Endothelial cell of umbilical vein (primary cell): Measurements from ENCODE around the gene FAM72B. TPM values are rescaled to one million over a fixed set of nuclear protein-coding genes. Genes with fewer than 3 reads are reported as not detected.
"Not testable (repeated sequence)": the region's sequence is repeated elsewhere in the genome, so short reads cannot be mapped to it uniquely, and the experiment has no call there.

Source experiments
- Bru-seq: library from RNA; stranded (reverse); fragments of 400-500 nt; gene quantifications from one replicate; lab custom pipeline; 2021; lab: Mats Ljungman, UMichigan
- BruChase-seq, 2 experiments: library from RNA; stranded (reverse); fragments of 400-500 nt; gene quantifications; one replicate each; lab custom pipeline; 2021; lab: Mats Ljungman, UMichigan
- BruUV-seq: library from RNA; stranded (reverse); fragments of 400-500 nt; replicated peaks from 2 replicates; lab custom pipeline; 2021; lab: Mats Ljungman, UMichigan
- CTCF ChIA-PET: fragments of 300-600, 350-600 bp; sonication (Branson Sonifier 250); formaldehyde crosslinking; loops from one replicate; lab custom pipeline; 2021; ENCODE audit warnings: antibody characterized with exemption, inconsistent platforms; lab: Charles Lee
- POLR2A ChIA-PET: fragments of 300-600, 350-600 bp; sonication (Branson Sonifier 250); formaldehyde crosslinking; loops from one replicate; lab custom pipeline; 2021; ENCODE audit warnings: antibody characterized with exemption, inconsistent platforms; lab: Charles Lee
- DNase-seq: peaks from one replicate; pipeline ENCODE4 v3.0.0-alpha.2; 2011; ENCODE audit warnings: low read depth, low spot score
- FAIRE-seq: peaks from 2 replicates; lab custom pipeline; 2011; peaks lifted over from hg19 to GRCh38; lab: Jason Lieb, UNC
- H2AFZ ChIP-seq: 2 replicates; pipeline ENCODE4 v1.6.0; 2012; ENCODE audit warnings: low read depth, low read length, control low read depth, inconsistent platforms
- H3K27ac ChIP-seq: 2 replicates; pipeline ENCODE4 v1.5.1; 2011; ENCODE audit warnings: low read depth, mild to moderate bottlenecking, control low read depth, low read length, moderate library complexity; ENCODE audit not compliant: insufficient read depth
- H3K27me3 ChIP-seq, 2 experiments: 2 replicates each; pipeline versions ENCODE4 v1.6.0 to v1.6.1; 2011; ENCODE audit warnings: low read length in 2 of 2, mixed read lengths in 1 of 2; ENCODE audit not compliant: control insufficient read depth in 2 of 2, insufficient read depth in 2 of 2
- H3K36me3 ChIP-seq, 2 experiments: 2 replicates in 1 of 2; 3 replicates in 1 of 2; pipeline ENCODE4 v1.5.1; 2011; ENCODE audit warnings: low read length in 2 of 2, mild to moderate bottlenecking in 1 of 2, moderate library complexity in 1 of 2; ENCODE audit not compliant: control insufficient read depth in 2 of 2, insufficient read depth in 2 of 2; ENCODE audit errors: extremely low read depth in 1 of 2
- H3K4me1 ChIP-seq: 3 replicates; pipeline ENCODE4 v1.5.1; 2011; ENCODE audit warnings: mild to moderate bottlenecking, low read length; ENCODE audit not compliant: control insufficient read depth, insufficient read depth; ENCODE audit errors: extremely low read depth
- H3K4me2 ChIP-seq: 2 replicates; pipeline ENCODE4 v1.6.1; 2011; ENCODE audit warnings: low read length, control low read depth, mixed read lengths; ENCODE audit not compliant: insufficient read depth
- H3K4me3 ChIP-seq, 3 experiments: fragments of 200-600 bp in 1 of 3; sonication (generic), shearing (Covaris generic) in 1 of 3; replicated peaks in 1 of 3; 2 replicates each; pipeline ENCODE4 v1.5.1; 2011 to 2016; ENCODE audit warnings: control low read depth in 3 of 3, low read length in 3 of 3, mild to moderate bottlenecking in 2 of 3, inconsistent platforms in 1 of 3, low read depth in 1 of 3, moderate library complexity in 1 of 3; ENCODE audit not compliant: insufficient read depth in 1 of 3
- H3K79me2 ChIP-seq: 2 replicates; pipeline ENCODE4 v1.6.0; 2012; ENCODE audit warnings: low read length, inconsistent platforms; ENCODE audit not compliant: control insufficient read depth, insufficient read depth
- H3K9ac ChIP-seq: replicated peaks from 2 replicates; pipeline ENCODE3; 2011; ENCODE audit warnings: low read length, control low read depth; ENCODE audit not compliant: insufficient read depth; ENCODE audit errors: extremely low read depth
- H3K9me1 ChIP-seq: replicated peaks from 3 replicates; pipeline ENCODE4 v1.6.0; 2011; ENCODE audit warnings: mild to moderate bottlenecking, low read length; ENCODE audit not compliant: control insufficient read depth, insufficient read depth; ENCODE audit errors: extremely low read depth
- H3K9me3 ChIP-seq: replicated peaks from 2 replicates; pipeline ENCODE4 v1.5.1; 2012; ENCODE audit warnings: low read length, inconsistent platforms; ENCODE audit not compliant: control insufficient read depth, insufficient read depth
- H4K20me1 ChIP-seq: replicated peaks from 2 replicates; pipeline ENCODE3; 2011; ENCODE audit warnings: mild to moderate bottlenecking, low read length; ENCODE audit not compliant: control insufficient read depth, insufficient read depth; ENCODE audit errors: extremely low read depth
- dilution Hi-C: fragments of 300-500 bp; cut with MboI; formaldehyde crosslinking; loops from one replicate; pipeline ENCODE4 v1.15.0; 2019; ENCODE audit warnings: low sequenced_read_pairs; ENCODE audit not compliant: extremely low pct_ligation_motif_present
- intact Hi-C: fragments of 100-400 bp; cut with micrococcal nuclease; formaldehyde crosslinking; loops from one replicate; pipeline ENCODE4 v1.10.0; 2022
- long read RNA-seq: library from polyadenylated mRNA; stranded (forward); transcript quantifications from one replicate; pipeline ENCODE4 v2.0.0, GENCODE V29; 2021
- polyA minus RNA-seq, 3 experiments: library from RNA; depleted of rRNA, polyadenylated mRNA; stranded (reverse); fragments of >200 nt; gene quantifications; 1 replicate in 1 of 3; 2 replicates in 2 of 3; pipeline ENCODE4 v1.2.3, GENCODE V29; 2011
- polyA plus RNA-seq, 4 experiments: library from polyadenylated mRNA; depleted of rRNA in 3 of 4; stranded (reverse) in 3 of 4; unstranded in 1 of 4; fragments of >200 nt; gene quantifications; 2 replicates each; pipeline versions ENCODE4 v1.2.1 to v1.2.3, GENCODE V29; 2011 to 2012; ENCODE audit warnings: missing spikeins in 1 of 4
- total RNA-seq: library from RNA; stranded (reverse); gene quantifications from 2 replicates; pipeline ENCODE4 v1.2.3, GENCODE V29; 2021

The FAM72B gene
- total RNA-seq (4.3 and 6.5 TPM in 2 replicates), polyA plus RNA-seq (1.9 and 2.6 TPM in 2 replicates), polyA minus RNA-seq (6.4 and 9.3 TPM in 2 replicates), Bru-seq, nascent RNA (percentile 41 among the genes with signal in this experiment), BruChase-seq, experiment 1, labeled RNA remaining after a 6-hour chase (percentile 43 among the genes with signal in this experiment), BruChase-seq, experiment 2, labeled RNA remaining after a 2-hour chase (percentile 42 among the genes with signal in this experiment)
- polyA plus RNA-seq (2011; cell fraction: cytosol; rRNA removed) = 2.8 TPM in 2 replicates
- polyA plus RNA-seq (2011; cell fraction: nucleus; rRNA removed) = 7.0 and 7.7 TPM in 2 replicates
- 3.3 and 4.4 TPM in 2 replicates for polyA plus RNA-seq (2012)
- polyA minus RNA-seq (2011; cell fraction: cytosol; rRNA and poly(A)+ RNA removed) = 13.8 TPM
- 3.1 and 9.3 TPM in 2 replicates for polyA minus RNA-seq (2011; cell fraction: nucleus; rRNA and poly(A)+ RNA removed)
- long read RNA-seq, transcript FAM72B-202 (4 exons, 2,396 nt) = major isoform, 10 of 14 reads
- long read RNA-seq, partial matches to known transcripts = 0 of 14 reads
- long read RNA-seq, other reads (novel, unspliced or antisense) = 4 of 14 reads

- H3K27me3 ChIP-seq, H3K36me3 ChIP-seq, H3K4me1 ChIP-seq, BruUV-seq, H3K9ac ChIP-seq, H3K9me3 ChIP-seq, POLR2A ChIA-PET, H3K79me2 ChIP-seq, H2AFZ ChIP-seq, FAIRE-seq, H3K9me1 ChIP-seq, CTCF ChIA-PET, intact Hi-C loops, dilution Hi-C loops, H4K20me1 ChIP-seq: not testable (repeated sequence)
- peak; percentile 99 for DNase-seq
- Histone ChIP-seq H3K4me3 (peak within 1 kb of the TSS in 2 of 3 experiments; percentile 36 to 40), H3K27ac (peak within 1 kb of the TSS; percentile 45), H3K4me2 (peak within 1 kb of the TSS; percentile 36)
Observed at GRCh38 chr1:121184290-121185127, at the start of gene FAM72B, which contains the start of gene SRGAP2C. Gene FAM72B, minus strand, starts transcription at chr1:121184340. Its CDS starts 851 bp downstream, at chr1:121183489. Gene SRGAP2C, plus strand, starts transcription at chr1:121184975. Its CDS starts 2,472 bp downstream, at chr1:121187447.

- dilution Hi-C loops, POLR2A ChIA-PET, H3K36me3 ChIP-seq, DNase-seq, H3K4me3 ChIP-seq, H4K20me1 ChIP-seq, H3K9me3 ChIP-seq, H3K4me1 ChIP-seq, BruUV-seq, H3K27ac ChIP-seq, FAIRE-seq, H3K27me3 ChIP-seq, CTCF ChIA-PET, H3K9me1 ChIP-seq, H3K79me2 ChIP-seq, intact Hi-C loops, H3K9ac ChIP-seq, H2AFZ ChIP-seq, H3K4me2 ChIP-seq: not testable (repeated sequence)
Observed at GRCh38 chr1:121232445-121233125, 48.4 kb upstream of the FAM72B start.

- dilution Hi-C loops, H3K27me3 ChIP-seq, H3K9me3 ChIP-seq, H3K4me1 ChIP-seq, FAIRE-seq, H2AFZ ChIP-seq, H4K20me1 ChIP-seq, H3K4me2 ChIP-seq, H3K9ac ChIP-seq, POLR2A ChIA-PET, DNase-seq, intact Hi-C loops, H3K79me2 ChIP-seq, H3K9me1 ChIP-seq, CTCF ChIA-PET, H3K27ac ChIP-seq, BruUV-seq, H3K4me3 ChIP-seq, H3K36me3 ChIP-seq: not testable (repeated sequence)
Observed at GRCh38 chr1:121230636-121231035, 46.5 kb upstream of the FAM72B start.
